IMR-90 (cell line): ENCODE data around the gene PACS1. TPM values are rescaled to one million over a fixed set of nuclear protein-coding genes. Genes with fewer than 3 reads are reported as not detected.

Experiments
- ATAC-seq: fragments of 200-7000 bp; cut with Tn5 transposase; 2 replicates; pipeline ENCODE4 v1.9.1; 2020; ENCODE audit warnings: low read depth, mild to moderate bottlenecking, moderate library complexity
- BruUV-seq: library from RNA; stranded (reverse); fragments of 400-500 nt; replicated peaks from 2 replicates; lab custom pipeline; 2021; lab: Mats Ljungman, UMichigan
- CTCF ChIA-PET: fragments of 300-600 bp; formaldehyde crosslinking; extraction: SDS; loops from one replicate; lab custom pipeline; 2021; ENCODE audit warnings: antibody characterized with exemption; lab: Yijun Ruan, JAX
- POLR2A ChIA-PET: fragments of 300-600 bp; sonication (Branson Sonifier 250); formaldehyde crosslinking; loops from one replicate; lab custom pipeline; 2022; ENCODE audit warnings: antibody characterized with exemption; ENCODE audit not compliant: unreplicated experiment; lab: Charles Lee
- DNase-seq: peaks from one replicate; pipeline ENCODE4 v3.0.0; 2013
- H2AFZ ChIP-seq: replicated peaks from 2 replicates; pipeline ENCODE3; 2013; ENCODE audit warnings: low read length, mild to moderate bottlenecking; ENCODE audit not compliant: poor library complexity
- H2AK5ac ChIP-seq: 2 replicates; pipeline ENCODE4 v1.6.1; 2013; ENCODE audit warnings: low read depth, low read length, inconsistent platforms
- H2AK9ac ChIP-seq: replicated peaks from 2 replicates; pipeline ENCODE3; 2013; ENCODE audit warnings: mild to moderate bottlenecking, low read depth, low read length, moderate library complexity; ENCODE audit not compliant: poor library complexity
- H2BK120ac ChIP-seq: 2 replicates; pipeline ENCODE4 v1.6.1; 2013; ENCODE audit warnings: low read depth, low read length, inconsistent platforms
- H2BK15ac ChIP-seq: 3 replicates; pipeline ENCODE4 v1.6.1; 2013; ENCODE audit warnings: low read depth, low read length, inconsistent platforms
- H2BK20ac ChIP-seq: 2 replicates; pipeline ENCODE4 v1.6.1; 2013; ENCODE audit warnings: low read depth, mild to moderate bottlenecking, inconsistent platforms, low read length, moderate library complexity
- H2BK5ac ChIP-seq: 2 replicates; pipeline ENCODE4 v1.6.1; 2013; ENCODE audit warnings: mild to moderate bottlenecking, low read depth, low read length, inconsistent platforms; ENCODE audit not compliant: poor library complexity, severe bottlenecking
- H3K14ac ChIP-seq: replicated peaks from 2 replicates; pipeline ENCODE4 v1.6.1; 2013; ENCODE audit warnings: low read depth, low read length, inconsistent platforms
- H3K18ac ChIP-seq: 2 replicates; pipeline ENCODE4 v1.6.1; 2013; ENCODE audit warnings: low read depth, low read length, control low read depth
- H3K23ac ChIP-seq: 2 replicates; pipeline ENCODE4 v1.6.1; 2013; ENCODE audit warnings: low read depth, low read length, inconsistent platforms
- H3K27ac ChIP-seq: 2 replicates; pipeline ENCODE4 v1.5.1; 2013; ENCODE audit warnings: mild to moderate bottlenecking, control low read depth, low read length; ENCODE audit not compliant: insufficient read depth
- H3K27me3 ChIP-seq: 2 replicates; pipeline ENCODE4 v1.6.1; 2013; ENCODE audit warnings: low read length; ENCODE audit not compliant: control insufficient read depth, insufficient read depth
- H3K36me3 ChIP-seq: 2 replicates; pipeline ENCODE4 v1.6.1; 2013; ENCODE audit warnings: low read length, mixed read lengths; ENCODE audit not compliant: control insufficient read depth, insufficient read depth
- H3K4ac ChIP-seq: 2 replicates; pipeline ENCODE4 v1.6.1; 2013; ENCODE audit warnings: low read depth, low read length, inconsistent platforms
- H3K4me1 ChIP-seq: 2 replicates; pipeline ENCODE4 v1.6.1; 2013; ENCODE audit warnings: low read length, mixed read lengths; ENCODE audit not compliant: control insufficient read depth, insufficient read depth
- H3K4me2 ChIP-seq: 2 replicates; pipeline ENCODE4 v1.6.1; 2013; ENCODE audit warnings: low read depth, mild to moderate bottlenecking, control low read depth, low read length, moderate library complexity
- H3K4me3 ChIP-seq: 2 replicates; pipeline ENCODE4 v1.5.1; 2013; ENCODE audit warnings: low read depth, mild to moderate bottlenecking, control low read depth, low read length, moderate library complexity; ENCODE audit not compliant: insufficient read depth
- H3K56ac ChIP-seq: 2 replicates; pipeline ENCODE4 v1.6.1; 2013; ENCODE audit warnings: low read length, inconsistent platforms; ENCODE audit not compliant: insufficient read depth; ENCODE audit errors: extremely low read depth
- H3K79me1 ChIP-seq, 2 experiments: 2 replicates each; pipeline ENCODE4 v1.6.1; 2013; ENCODE audit warnings: low read length in 2 of 2, inconsistent platforms in 1 of 2, low read depth in 1 of 2
- H3K9ac ChIP-seq: 2 replicates; pipeline ENCODE4 v1.6.1; 2013; ENCODE audit warnings: low read depth, low read length, control low read depth
- H3K9me1 ChIP-seq: 2 replicates; pipeline ENCODE4 v1.6.1; 2013; ENCODE audit warnings: low read length, inconsistent platforms; ENCODE audit not compliant: insufficient read depth
- H3K9me3 ChIP-seq: 2 replicates; pipeline ENCODE4 v1.6.1; 2013; ENCODE audit warnings: low read length; ENCODE audit not compliant: control insufficient read depth, insufficient read depth
- H4K20me1 ChIP-seq: 2 replicates; pipeline ENCODE4 v1.6.1; 2013; ENCODE audit warnings: low read length, inconsistent platforms; ENCODE audit not compliant: insufficient read depth
- H4K5ac ChIP-seq: 2 replicates; pipeline ENCODE4 v1.6.1; 2013; ENCODE audit warnings: mild to moderate bottlenecking, low read depth, low read length, control low read depth
- H4K8ac ChIP-seq, 2 experiments: 2 replicates each; pipeline ENCODE4 v1.6.1; 2013; ENCODE audit warnings: low read depth in 2 of 2, low read length in 2 of 2, control low read depth in 1 of 2, inconsistent platforms in 1 of 2
- H4K91ac ChIP-seq: 2 replicates; pipeline ENCODE4 v1.6.1; 2013; ENCODE audit warnings: low read depth, low read length, inconsistent platforms; ENCODE audit not compliant: insufficient read depth
- BHLHE40 ChIP-seq: fragments of 150-350 bp; IDR thresholded peaks from 2 replicates; pipeline ENCODE4 v1.6.1; 2016; ENCODE audit warnings: mild to moderate bottlenecking, low read depth, low read length
- CEBPB ChIP-seq: IDR thresholded peaks from 2 replicates; pipeline ENCODE4 v1.6.1; 2012; ENCODE audit warnings: low read depth, low read length, improper control_type of control experiment
- CHD1 ChIP-seq: IDR thresholded peaks from 2 replicates; pipeline ENCODE4 v1.6.1; 2012; ENCODE audit warnings: low read depth, low read length, improper control_type of control experiment
- ELK1 ChIP-seq: fragments of 150-350 bp; IDR thresholded peaks from 2 replicates; pipeline ENCODE4 v1.6.1; 2016; ENCODE audit warnings: low read depth, mild to moderate bottlenecking, low read length, moderate library complexity, borderline replicate concordance
- FOS ChIP-seq: fragments of 150-350 bp; IDR thresholded peaks from 2 replicates; pipeline ENCODE4 v1.6.1; 2016; ENCODE audit warnings: low read depth, low read length
- MAFK ChIP-seq: IDR thresholded peaks from 2 replicates; pipeline ENCODE4 v1.6.1; 2012; ENCODE audit warnings: low read depth, low read length, improper control_type of control experiment
- MAZ ChIP-seq: IDR thresholded peaks from 2 replicates; pipeline ENCODE4 v1.6.1; 2012; ENCODE audit warnings: low read depth, mild to moderate bottlenecking, low read length, improper control_type of control experiment, moderate library complexity, borderline replicate concordance
- MXI1 ChIP-seq: IDR thresholded peaks from 2 replicates; pipeline ENCODE4 v1.6.1; 2012; ENCODE audit warnings: low read depth, mild to moderate bottlenecking, low read length, moderate library complexity, borderline replicate concordance
- NFE2L2 ChIP-seq: fragments of 150-350 bp; IDR thresholded peaks from 2 replicates; pipeline ENCODE4 v1.6.1; 2016; ENCODE audit warnings: low read depth, mild to moderate bottlenecking, low read length
- POLR2A ChIP-seq: IDR thresholded peaks from 2 replicates; pipeline ENCODE4 v1.6.1; 2012; ENCODE audit warnings: mild to moderate bottlenecking, low read depth, low read length
- RAD21 ChIP-seq: IDR thresholded peaks from 2 replicates; pipeline ENCODE4 v1.6.1; 2012; ENCODE audit warnings: low read length, improper control_type of control experiment
- RCOR1 ChIP-seq: IDR thresholded peaks from 2 replicates; pipeline ENCODE4 v1.6.1; 2012; ENCODE audit warnings: mild to moderate bottlenecking, low read length, improper control_type of control experiment; ENCODE audit not compliant: insufficient replicate concordance
- RFX5 ChIP-seq: IDR thresholded peaks from 2 replicates; pipeline ENCODE4 v1.8.0; 2012; ENCODE audit warnings: low read depth, mild to moderate bottlenecking, low read length, moderate library complexity
- SMC3 ChIP-seq: fragments of 150-350 bp; IDR thresholded peaks from 2 replicates; pipeline ENCODE4 v1.6.1; 2016; ENCODE audit warnings: low read depth, mild to moderate bottlenecking, antibody characterized with exemption, low read length, moderate library complexity
- WGBS, 2 experiments: methylation state at CpG; one replicate each; pipeline versions ENCODE4 v1.1.5 to v1.1.7; 2013; ENCODE audit warnings: missing lambda C conversion rate in 2 of 2; ENCODE audit not compliant: insufficient read length in 1 of 2; ENCODE audit errors: extremely low coverage in 2 of 2; 5-methylcytosine and 5-hydroxymethylcytosine counted together
- dilution Hi-C: fragments of 300-500 bp; cut with HindIII; formaldehyde crosslinking; loops from one replicate; pipeline ENCODE4 v1.14.3; 2018; ENCODE audit warnings: low sequenced_read_pairs; ENCODE audit not compliant: unreplicated experiment
- in situ Hi-C: fragments of 300-500 bp; cut with MboI; formaldehyde crosslinking; loops from 3 replicates; pipeline ENCODE4 v1.14.3; 2019; ENCODE audit warnings: low sequenced_read_pairs, inconsistent platforms, mixed read lengths
- intact Hi-C: fragments of 100-400 bp; cut with micrococcal nuclease; formaldehyde crosslinking; loops from 2 replicates; pipeline ENCODE4 v1.10.0; 2022
- polyA plus RNA-seq, 3 experiments: library from polyadenylated mRNA; depleted of rRNA; stranded (reverse); fragments of >200 nt; gene quantifications; 2 replicates each; pipeline ENCODE4 v1.2.3, GENCODE V29; 2012; ENCODE audit warnings: low replicate concordance in 1 of 3
- total RNA-seq: library from RNA; depleted of rRNA; stranded (reverse); fragments of >200 nt; gene quantifications from 2 replicates; pipeline ENCODE4 v1.2.3, GENCODE V29; 2012
- TF ChIP-seq, protein P1 (sequence below): fragments of 150-350 bp; IDR thresholded peaks from 2 replicates; pipeline ENCODE4 v1.6.1; 2017; ENCODE audit warnings: mild to moderate bottlenecking, antibody characterized with exemption, low read length, low read depth
- TF ChIP-seq, protein P2 (sequence below): conservative IDR thresholded peaks from 2 replicates; pipeline ENCODE4 v1.5.1; 2012; ENCODE audit warnings: mild to moderate bottlenecking, low read depth, low read length, improper control_type of control experiment

PACS1 gene
- total and polyA plus RNA-seq, 2 of the 4 experiments (the other 2 are of a cell fraction), result 7.3 to 32.0 TPM

DNA sequence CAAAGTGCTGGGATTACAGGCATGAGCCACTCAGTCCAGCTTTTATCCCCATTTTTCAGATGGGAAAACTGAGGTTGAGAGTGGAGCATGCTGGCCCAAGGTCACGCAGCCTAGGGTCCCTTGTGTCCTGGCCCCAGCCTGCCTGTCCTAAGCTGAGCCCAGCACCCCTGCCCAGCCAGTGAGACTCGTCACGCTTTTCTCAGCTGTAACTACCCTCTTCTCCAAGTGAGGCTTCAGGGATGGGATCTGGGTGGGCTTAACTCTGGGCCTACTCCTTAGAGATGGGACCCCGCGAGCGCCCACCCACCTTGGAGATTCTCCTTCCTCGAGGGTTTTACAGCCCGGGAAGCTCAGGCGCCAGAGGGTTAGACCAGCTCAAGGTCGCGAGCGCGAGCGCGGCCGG lies 221.2 kb downstream of the PACS1 start:
- H2AK9ac ChIP-seq, result no peak overlapping the region
- no peak overlapping the region for H3K23ac ChIP-seq
- H4K8ac ChIP-seq, result no peak overlapping the region
- H3K4me2 ChIP-seq, result no peak overlapping the region
- TF ChIP-seq ELK1 (no peak), MXI1 (no peak), NFE2L2 (no peak), SMC3 (no peak), FOS (no peak), RCOR1 (no peak), CEBPB (no peak), MAFK (no peak), BHLHE40 (no peak), CHD1 (no peak), MAZ (no peak), RAD21 (no peak), RFX5 (no peak), POLR2A (no peak)
- TF ChIP-seq, protein P1, sequence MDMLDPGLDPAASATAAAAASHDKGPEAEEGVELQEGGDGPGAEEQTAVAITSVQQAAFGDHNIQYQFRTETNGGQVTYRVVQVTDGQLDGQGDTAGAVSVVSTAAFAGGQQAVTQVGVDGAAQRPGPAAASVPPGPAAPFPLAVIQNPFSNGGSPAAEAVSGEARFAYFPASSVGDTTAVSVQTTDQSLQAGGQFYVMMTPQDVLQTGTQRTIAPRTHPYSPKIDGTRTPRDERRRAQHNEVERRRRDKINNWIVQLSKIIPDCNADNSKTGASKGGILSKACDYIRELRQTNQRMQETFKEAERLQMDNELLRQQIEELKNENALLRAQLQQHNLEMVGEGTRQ, result no peak
- TF ChIP-seq, protein P2, sequence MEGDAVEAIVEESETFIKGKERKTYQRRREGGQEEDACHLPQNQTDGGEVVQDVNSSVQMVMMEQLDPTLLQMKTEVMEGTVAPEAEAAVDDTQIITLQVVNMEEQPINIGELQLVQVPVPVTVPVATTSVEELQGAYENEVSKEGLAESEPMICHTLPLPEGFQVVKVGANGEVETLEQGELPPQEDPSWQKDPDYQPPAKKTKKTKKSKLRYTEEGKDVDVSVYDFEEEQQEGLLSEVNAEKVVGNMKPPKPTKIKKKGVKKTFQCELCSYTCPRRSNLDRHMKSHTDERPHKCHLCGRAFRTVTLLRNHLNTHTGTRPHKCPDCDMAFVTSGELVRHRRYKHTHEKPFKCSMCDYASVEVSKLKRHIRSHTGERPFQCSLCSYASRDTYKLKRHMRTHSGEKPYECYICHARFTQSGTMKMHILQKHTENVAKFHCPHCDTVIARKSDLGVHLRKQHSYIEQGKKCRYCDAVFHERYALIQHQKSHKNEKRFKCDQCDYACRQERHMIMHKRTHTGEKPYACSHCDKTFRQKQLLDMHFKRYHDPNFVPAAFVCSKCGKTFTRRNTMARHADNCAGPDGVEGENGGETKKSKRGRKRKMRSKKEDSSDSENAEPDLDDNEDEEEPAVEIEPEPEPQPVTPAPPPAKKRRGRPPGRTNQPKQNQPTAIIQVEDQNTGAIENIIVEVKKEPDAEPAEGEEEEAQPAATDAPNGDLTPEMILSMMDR, result no peak
- H2BK20ac ChIP-seq, result no peak overlapping the region
- H2AK5ac ChIP-seq, result no peak overlapping the region
- H3K18ac ChIP-seq, result no peak overlapping the region
- 26% methylated on average over 13 of the region's 16 CpGs; no CpG with 5 or more reads in 1 of the 2 experiments for WGBS, 2 experiments
- H2BK15ac ChIP-seq, result no peak overlapping the region
- H4K20me1 ChIP-seq, result peaks cover 6% of the 10 kb centered on the region; the same call in 1 of the 2 replicates
- peaks cover 35% of the 10 kb centered on the region for H3K27me3 ChIP-seq
- dilution Hi-C loops, result no loop called here
- BruUV-seq, result no TSS peak
- no peak for DNase-seq
- POLR2A ChIA-PET, result interaction anchor here (0.6 kb wide), 1 partner anchor 11 kb away, joined by 3 read pairs; no protein-coding TSS in a partner anchor
- H3K14ac ChIP-seq, result no peak overlapping the region
- no peak for ATAC-seq
- peaks cover 4% of the 10 kb centered on the region; the same call in 1 of the 2 replicates for H3K36me3 ChIP-seq
- no peaks in the 10 kb centered on the region for H3K9me3 ChIP-seq
- H3K4me3 ChIP-seq, result no peak overlapping the region
- no peak overlapping the region for H2BK5ac ChIP-seq
- H3K27ac ChIP-seq, result no peak overlapping the region
- H2BK120ac ChIP-seq, result no peak overlapping the region
- no peak overlapping the region for H2AFZ ChIP-seq
- peaks cover 12 to 24% of the 10 kb centered on the region in 2 experiments; a peak in 3 of 4 replicates for H3K79me1 ChIP-seq
- H3K9ac ChIP-seq, result no peak overlapping the region
- CTCF ChIA-PET, result no interaction called here
- intact Hi-C loops, result no loop called here
- H3K4me1 ChIP-seq, result peaks cover 11% of the 10 kb centered on the region
- in situ Hi-C loops, result no loop called here
- H3K4ac ChIP-seq, result no peak overlapping the region
- peaks cover 17% of the 10 kb centered on the region for H3K9me1 ChIP-seq
- H4K5ac ChIP-seq, result no peak overlapping the region
- H3K56ac ChIP-seq, result no peak overlapping the region
- H4K91ac ChIP-seq, result no peak overlapping the region
